GM12873 (cell line): ENCODE results near the gene TNRC6A.

Experiments
- CTCF ChIP-seq: IDR thresholded peaks from 2 replicates; pipeline ENCODE4 v1.5.1; 2012; ENCODE audit warnings: low read depth, mild to moderate bottlenecking, moderate library complexity, low read length, control low read depth; ENCODE audit not compliant: insufficient read depth; ENCODE audit errors: missing control alignments

Gene TNRC6A

GRCh38 chr16:24849641-24850040 is 120.2 kb downstream of the TNRC6A start:
- no peak for TF ChIP-seq CTCF

- no peak for TF ChIP-seq CTCF
Observed at GRCh38 chr16:24850289-24850938, 121.0 kb downstream of the TNRC6A start.

GRCh38 chr16:24851700-24852099 is 122.2 kb downstream of the TNRC6A start:
- TF ChIP-seq CTCF: no peak

DNA sequence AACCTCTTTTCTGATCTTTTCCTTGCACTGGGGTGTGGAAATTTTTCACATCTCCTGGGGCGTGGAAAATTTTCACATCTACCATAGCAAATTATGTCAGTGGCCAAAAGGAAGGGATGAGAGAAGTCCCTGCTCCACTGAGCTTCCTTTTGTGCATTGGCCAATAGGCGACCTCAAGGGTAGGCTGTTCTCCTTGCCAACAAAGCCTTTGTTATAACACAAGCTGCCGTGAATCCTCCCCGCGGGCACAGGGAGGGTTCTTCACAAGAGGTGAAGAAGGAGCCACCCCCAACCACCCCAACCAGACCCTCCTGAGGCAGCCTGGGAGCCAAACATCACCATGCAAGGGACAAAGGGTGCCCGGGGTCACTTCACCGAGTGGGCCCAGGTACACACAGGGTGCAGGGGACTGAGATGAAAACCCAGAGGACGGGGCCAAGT is 122.8 kb downstream of the TNRC6A start:
- no peak for TF ChIP-seq CTCF

GRCh38 chr16:24853169-24853824 is 123.8 kb downstream of the TNRC6A start:
- no peak for TF ChIP-seq CTCF

DNA sequence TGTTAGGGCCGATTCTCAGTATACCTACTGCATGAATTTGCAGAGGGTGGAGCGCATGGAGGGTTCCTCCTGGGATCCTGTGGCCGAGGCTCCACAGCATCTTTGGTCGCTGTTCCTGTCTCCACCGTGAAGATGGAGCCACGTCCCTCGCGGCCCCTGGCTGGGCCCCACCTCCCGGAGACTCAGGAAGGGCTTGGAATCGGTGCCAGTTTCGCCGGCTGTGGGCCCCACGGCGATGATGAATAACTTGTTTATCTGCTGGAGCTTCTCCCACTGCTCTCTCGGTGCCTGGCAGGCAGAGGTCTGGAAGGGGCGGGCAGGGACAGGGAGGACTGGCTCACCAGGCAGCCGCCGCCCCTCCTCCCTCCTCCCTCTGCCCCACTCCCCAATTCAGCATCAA is 124.4 kb downstream of the TNRC6A start:
- no peak for TF ChIP-seq CTCF

DNA sequence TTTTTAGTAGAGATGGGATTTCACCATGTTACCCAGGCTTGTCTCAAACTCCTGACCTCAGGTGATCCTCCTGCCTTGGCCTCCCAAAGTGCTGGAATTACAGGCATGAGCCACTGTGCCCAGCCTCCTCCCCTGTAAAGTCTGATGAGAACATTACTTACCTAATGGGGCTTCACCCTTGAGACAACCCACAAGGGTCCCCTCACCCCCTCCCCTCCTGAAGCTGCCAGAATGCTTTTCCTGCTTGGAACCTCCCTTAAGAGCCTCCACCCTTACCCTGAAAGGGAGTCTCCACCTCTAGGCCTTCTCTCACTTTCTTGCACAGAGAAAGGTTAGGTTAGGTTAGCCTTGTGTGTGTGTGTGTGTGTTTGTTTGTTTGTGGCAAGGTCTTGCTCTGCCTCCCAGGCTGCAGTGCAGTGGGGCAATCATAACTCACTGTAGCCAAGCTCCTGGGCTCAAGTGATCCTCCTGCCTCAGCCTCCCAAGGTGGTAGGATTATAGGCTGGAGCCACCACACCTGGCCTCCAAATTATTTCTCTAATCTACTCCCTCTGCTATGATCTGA is 125.2 kb downstream of the TNRC6A start:
- TF ChIP-seq CTCF: no peak
